A549 (cell line): ENCODE measurements around the gene OSBPL2.

Experiments used
- CEBPB ChIP-seq, 2 experiments: fragments of >200 bp in 1 of 2; sonication (Bioruptor Twin) in 1 of 2; formaldehyde crosslinking in 1 of 2; IDR thresholded peaks; 2 replicates each; pipeline ENCODE4 v1.6.1; 2012 to 2016
- CTCF ChIP-seq: fragments of >200 bp; sonication (Bioruptor Twin); formaldehyde crosslinking; IDR thresholded peaks from 3 replicates; pipeline ENCODE4 v1.5.1; 2016
- ELK1 ChIP-seq: fragments of 150-350 bp; IDR thresholded peaks from 2 replicates; pipeline ENCODE4 v1.6.1; 2014; ENCODE audit warnings: low read depth, mild to moderate bottlenecking, low read length
- EP300 ChIP-seq, 2 experiments: fragments of >200 bp; sonication (Bioruptor Twin); formaldehyde crosslinking; IDR thresholded peaks; 2 replicates in 1 of 2; 3 replicates in 1 of 2; pipeline ENCODE4 v1.6.1; 2016 to 2017
- FOSL2 ChIP-seq, 2 experiments: fragments of 450-650 bp in 1 of 2; fragments of >200 bp in 1 of 2; sonication (Bioruptor Twin) in 1 of 2; formaldehyde crosslinking; IDR thresholded peaks; 2 replicates each; pipeline versions ENCODE4 v1.5.0 to v1.6.1; 2016 to 2020; ENCODE audit warnings: mild to moderate bottlenecking in 1 of 2, moderate library complexity in 1 of 2
- KDM1A ChIP-seq: fragments of 200-600 bp; sonication (generic); IDR thresholded peaks from 2 replicates; pipeline ENCODE4 v1.6.1; 2016; ENCODE audit warnings: low read depth, mild to moderate bottlenecking
- POLR2A ChIP-seq: IDR thresholded peaks from 2 replicates; pipeline ENCODE4 v1.6.1; 2012; ENCODE audit warnings: mild to moderate bottlenecking, low read length
- USF2 ChIP-seq: fragments of 450-650 bp; IDR thresholded peaks from 2 replicates; pipeline ENCODE4 v1.6.1; 2014; ENCODE audit warnings: antibody characterized with exemption
- TF ChIP-seq, protein P1 (sequence below): IDR thresholded peaks from 2 replicates; pipeline ENCODE4 v1.6.1; 2012
- TF ChIP-seq, protein P2 (sequence below): fragments of 200-600 bp; sonication (generic); IDR thresholded peaks from 2 replicates; pipeline ENCODE4 v1.6.1; 2016; ENCODE audit warnings: antibody characterized with exemption, mild to moderate bottlenecking, moderate library complexity

DNA sequence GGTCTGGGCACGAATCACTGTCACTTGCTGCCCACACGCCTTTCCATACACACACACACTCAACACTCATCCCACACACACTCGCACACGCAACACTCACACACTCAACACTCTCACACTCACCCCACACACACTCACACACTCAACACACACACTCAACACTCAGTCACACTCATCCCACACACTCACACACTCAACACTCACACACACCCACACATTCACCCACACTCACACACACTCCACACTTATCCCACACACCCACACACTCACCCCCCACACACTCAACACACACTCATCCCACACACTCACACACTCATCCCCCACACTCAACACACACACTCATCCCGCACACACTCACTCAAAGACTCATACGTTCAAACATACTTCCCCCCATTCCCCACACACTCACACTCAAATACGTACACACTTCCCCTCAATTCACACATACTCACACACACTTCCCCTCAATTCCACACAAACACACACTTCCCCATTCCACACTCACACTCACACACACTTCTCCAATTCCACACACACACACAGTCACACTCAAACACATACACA, 9.3 kb upstream of the OSBPL2 start:
- TF ChIP-seq, protein P1, sequence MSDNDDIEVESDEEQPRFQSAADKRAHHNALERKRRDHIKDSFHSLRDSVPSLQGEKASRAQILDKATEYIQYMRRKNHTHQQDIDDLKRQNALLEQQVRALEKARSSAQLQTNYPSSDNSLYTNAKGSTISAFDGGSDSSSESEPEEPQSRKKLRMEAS: no peak
- TF ChIP-seq CTCF (no peak), POLR2A (no peak), ELK1 (no peak), USF2 (no peak), EP300 (IDR thresholded peaks at IDR 0.05) (no peak), CEBPB (IDR thresholded peaks at IDR 0.05) (no peak), KDM1A (no peak), FOSL2 (IDR thresholded peaks at IDR 0.05) (no peak), FOSL2 (CRISPR knock-in tag; IDR thresholded peaks at IDR 0.05) (no peak)
- TF ChIP-seq, protein P2, sequence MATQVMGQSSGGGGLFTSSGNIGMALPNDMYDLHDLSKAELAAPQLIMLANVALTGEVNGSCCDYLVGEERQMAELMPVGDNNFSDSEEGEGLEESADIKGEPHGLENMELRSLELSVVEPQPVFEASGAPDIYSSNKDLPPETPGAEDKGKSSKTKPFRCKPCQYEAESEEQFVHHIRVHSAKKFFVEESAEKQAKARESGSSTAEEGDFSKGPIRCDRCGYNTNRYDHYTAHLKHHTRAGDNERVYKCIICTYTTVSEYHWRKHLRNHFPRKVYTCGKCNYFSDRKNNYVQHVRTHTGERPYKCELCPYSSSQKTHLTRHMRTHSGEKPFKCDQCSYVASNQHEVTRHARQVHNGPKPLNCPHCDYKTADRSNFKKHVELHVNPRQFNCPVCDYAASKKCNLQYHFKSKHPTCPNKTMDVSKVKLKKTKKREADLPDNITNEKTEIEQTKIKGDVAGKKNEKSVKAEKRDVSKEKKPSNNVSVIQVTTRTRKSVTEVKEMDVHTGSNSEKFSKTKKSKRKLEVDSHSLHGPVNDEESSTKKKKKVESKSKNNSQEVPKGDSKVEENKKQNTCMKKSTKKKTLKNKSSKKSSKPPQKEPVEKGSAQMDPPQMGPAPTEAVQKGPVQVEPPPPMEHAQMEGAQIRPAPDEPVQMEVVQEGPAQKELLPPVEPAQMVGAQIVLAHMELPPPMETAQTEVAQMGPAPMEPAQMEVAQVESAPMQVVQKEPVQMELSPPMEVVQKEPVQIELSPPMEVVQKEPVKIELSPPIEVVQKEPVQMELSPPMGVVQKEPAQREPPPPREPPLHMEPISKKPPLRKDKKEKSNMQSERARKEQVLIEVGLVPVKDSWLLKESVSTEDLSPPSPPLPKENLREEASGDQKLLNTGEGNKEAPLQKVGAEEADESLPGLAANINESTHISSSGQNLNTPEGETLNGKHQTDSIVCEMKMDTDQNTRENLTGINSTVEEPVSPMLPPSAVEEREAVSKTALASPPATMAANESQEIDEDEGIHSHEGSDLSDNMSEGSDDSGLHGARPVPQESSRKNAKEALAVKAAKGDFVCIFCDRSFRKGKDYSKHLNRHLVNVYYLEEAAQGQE: no peak
